Measurements from ENCODE around the gene ACAP2. TPM values are rescaled to one million over a fixed set of nuclear protein-coding genes. Genes with fewer than 3 reads are reported as not detected.
A peak's percentile ranks its signal among the peaks of the same experiment; 100 is the strongest.

ACAP2 gene
- total RNA-seq, 4 donors from 2014 or later = 52.9 to 62.0 (median 56.2) TPM

DNA sequence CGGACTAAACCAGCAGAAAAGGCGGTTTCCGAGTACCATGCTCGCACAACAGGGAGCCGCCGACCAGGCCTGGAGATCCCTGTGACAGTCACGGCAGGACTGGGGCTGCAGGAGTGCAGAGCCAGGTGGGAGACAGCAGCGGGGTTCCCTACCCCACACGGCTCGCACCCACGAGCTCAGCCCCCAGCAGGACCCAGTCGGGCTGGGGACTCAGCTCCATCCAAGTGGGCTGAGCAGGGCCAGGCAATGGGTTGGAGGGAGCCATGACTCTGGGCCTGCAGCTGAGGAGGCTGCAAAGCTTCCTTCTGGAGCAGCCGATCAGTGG, 187.7 kb downstream of the ACAP2 start:
- intact Hi-C loops (cut with DNase I; ENCODE audit: low total_unique reads) = loop anchor here (10.0 kb wide), 1 partner anchor 150 kb away; no protein-coding TSS in a partner anchor
- no peak for DNase-seq (ENCODE audit: low spot score in 2 of 2)
- 94 to 95% methylated on average over 12 to 13 of the region's 13 CpGs for WGBS, 2 donors
- H3K4me3 ChIP-seq (ENCODE audit: low read depth, poor library complexity, severe bottlenecking) = no peak overlapping the region
- TF ChIP-seq, protein P1, sequence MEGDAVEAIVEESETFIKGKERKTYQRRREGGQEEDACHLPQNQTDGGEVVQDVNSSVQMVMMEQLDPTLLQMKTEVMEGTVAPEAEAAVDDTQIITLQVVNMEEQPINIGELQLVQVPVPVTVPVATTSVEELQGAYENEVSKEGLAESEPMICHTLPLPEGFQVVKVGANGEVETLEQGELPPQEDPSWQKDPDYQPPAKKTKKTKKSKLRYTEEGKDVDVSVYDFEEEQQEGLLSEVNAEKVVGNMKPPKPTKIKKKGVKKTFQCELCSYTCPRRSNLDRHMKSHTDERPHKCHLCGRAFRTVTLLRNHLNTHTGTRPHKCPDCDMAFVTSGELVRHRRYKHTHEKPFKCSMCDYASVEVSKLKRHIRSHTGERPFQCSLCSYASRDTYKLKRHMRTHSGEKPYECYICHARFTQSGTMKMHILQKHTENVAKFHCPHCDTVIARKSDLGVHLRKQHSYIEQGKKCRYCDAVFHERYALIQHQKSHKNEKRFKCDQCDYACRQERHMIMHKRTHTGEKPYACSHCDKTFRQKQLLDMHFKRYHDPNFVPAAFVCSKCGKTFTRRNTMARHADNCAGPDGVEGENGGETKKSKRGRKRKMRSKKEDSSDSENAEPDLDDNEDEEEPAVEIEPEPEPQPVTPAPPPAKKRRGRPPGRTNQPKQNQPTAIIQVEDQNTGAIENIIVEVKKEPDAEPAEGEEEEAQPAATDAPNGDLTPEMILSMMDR (IDR thresholded peaks at IDR 0.05) = no peak
- TF ChIP-seq POLR2A (IDR thresholded peaks at IDR 0.05) = no peak

DNA sequence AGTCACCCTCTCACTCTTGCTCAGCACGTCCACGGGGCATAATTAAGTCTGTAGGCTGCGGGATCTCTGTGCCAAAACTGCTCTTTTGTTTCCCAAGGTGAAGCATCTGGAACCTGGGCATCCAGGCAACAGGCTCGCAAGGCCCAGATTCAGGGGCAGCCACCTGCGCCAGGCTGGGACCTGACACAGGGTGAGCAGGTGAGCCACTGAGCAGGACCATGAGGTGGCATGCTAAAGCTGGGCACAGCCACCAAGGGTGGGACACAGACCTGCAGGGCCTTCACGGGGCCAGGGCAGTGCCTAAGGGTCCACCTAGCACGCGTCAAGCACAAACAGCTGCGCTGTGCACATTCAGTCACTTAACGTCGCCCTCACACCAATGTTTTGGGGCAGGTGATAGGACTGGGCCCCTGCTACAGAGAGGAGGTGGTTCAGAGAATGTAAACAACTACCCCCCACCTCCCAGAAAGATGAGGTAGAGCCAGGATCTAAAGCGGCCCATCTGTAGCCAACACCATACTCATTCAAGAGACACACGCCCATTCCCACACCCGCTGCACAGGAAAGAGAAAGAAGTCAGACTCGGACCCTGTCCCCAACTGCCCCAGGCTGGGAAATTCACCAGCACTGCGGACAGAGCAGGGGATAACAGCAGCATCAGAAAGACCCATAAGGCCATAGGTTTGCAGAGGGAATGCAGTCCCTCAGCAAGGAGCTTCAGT, 188.2 kb downstream of the ACAP2 start:
- DNase-seq (ENCODE audit: low spot score in 2 of 2) = peak; percentile 11 to 82
- intact Hi-C loops (cut with DNase I; ENCODE audit: low total_unique reads) = loop anchor here (10.0 kb wide), 1 partner anchor 150 kb away; no protein-coding TSS in a partner anchor
- no peak overlapping the region for H3K4me3 ChIP-seq (ENCODE audit: low read depth, poor library complexity, severe bottlenecking)
- 87 to 88% methylated on average over 11 to 15 of the region's 16 CpGs for WGBS, 2 donors
- TF ChIP-seq, protein P1 (IDR thresholded peaks at IDR 0.05) = no peak
- no peak for TF ChIP-seq POLR2A (IDR thresholded peaks at IDR 0.05)

DNA sequence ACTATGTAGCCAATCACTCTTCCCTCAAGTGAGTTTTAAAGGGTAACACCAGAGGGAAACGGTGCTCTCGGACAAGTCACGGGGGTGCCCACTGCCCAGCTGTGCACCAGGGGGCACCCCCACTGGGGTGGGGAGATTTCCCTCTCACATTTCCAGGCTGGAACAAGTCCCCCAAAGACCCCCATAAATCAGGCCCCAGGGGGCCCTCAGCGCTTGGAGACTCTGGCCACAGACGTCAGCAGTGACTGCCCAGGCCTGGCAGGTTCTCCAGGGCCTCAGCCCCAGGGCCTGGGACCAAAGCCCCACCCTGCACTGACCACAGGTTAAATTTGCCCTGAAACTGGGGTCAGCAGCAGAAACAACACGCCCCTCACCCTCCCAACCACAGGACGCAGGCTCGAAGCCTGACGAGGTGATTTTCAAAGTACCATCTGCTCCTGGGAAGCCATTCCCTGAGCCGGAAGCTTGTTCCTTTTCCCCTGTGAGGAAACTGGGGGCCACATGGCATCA, 188.8 kb downstream of the ACAP2 start:
- TF ChIP-seq, protein P1 (IDR thresholded peaks at IDR 0.05) = no peak
- peak; percentile 11 to 79 for DNase-seq (ENCODE audit: low spot score in 2 of 2)
- intact Hi-C loops (cut with DNase I; ENCODE audit: low total_unique reads) = loop anchor here (10.0 kb wide), 1 partner anchor 149 kb away; no protein-coding TSS in a partner anchor

DNA sequence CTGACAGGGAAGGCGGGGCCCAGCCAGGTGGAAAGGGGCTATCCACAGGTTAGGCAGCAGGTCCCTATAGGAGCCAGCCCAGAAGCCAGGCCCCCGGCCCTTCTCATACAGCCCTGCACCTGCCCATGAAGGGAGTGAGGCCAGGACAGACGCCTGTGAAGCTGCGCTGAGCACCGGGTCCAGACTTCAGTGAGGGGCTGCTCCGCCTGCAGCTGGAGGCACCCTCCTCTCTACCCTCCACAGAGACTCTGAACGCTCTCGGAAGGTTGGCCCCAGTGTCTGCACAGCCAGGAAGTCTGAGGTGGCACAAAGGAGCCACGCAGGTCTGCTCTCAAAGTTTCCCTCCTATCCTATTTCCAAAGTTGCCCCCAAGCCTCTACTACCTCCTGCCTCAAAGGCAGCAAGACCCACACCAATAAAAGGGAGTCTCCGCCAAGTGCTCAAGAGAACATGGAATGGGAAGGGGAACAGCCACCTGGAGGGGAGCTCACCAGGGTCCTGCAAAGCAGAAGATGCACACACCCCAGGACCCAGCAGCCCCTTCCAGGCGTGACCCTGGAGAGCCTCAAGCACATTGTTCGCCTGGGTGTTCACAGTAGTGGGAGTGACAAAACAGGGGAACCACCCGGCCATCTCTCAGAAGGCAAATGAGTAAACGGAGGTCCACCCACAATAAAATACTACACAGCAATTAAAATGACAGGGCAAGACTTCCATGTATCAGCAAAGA, 191.3 kb downstream of the ACAP2 start:
- peak; percentile 12 to 79 for DNase-seq (ENCODE audit: low spot score in 2 of 2)
- intact Hi-C loops (cut with DNase I; ENCODE audit: low total_unique reads) = loop anchor here (10.0 kb wide), 1 partner anchor 147 kb away; no protein-coding TSS in a partner anchor
- 92 to 94% methylated on average over 12 to 14 of the region's 14 CpGs for WGBS, 2 donors
- TF ChIP-seq, protein P1 (IDR thresholded peaks at IDR 0.05) = no peak
- no peak for TF ChIP-seq POLR2A (IDR thresholded peaks at IDR 0.05)
- H3K4me3 ChIP-seq (ENCODE audit: low read depth, poor library complexity, severe bottlenecking) = no peak overlapping the region

More for the DNA sequence above, 188.8 kb downstream of the ACAP2 start:
- WGBS, 2 donors = 91 to 93% methylated on average over 6 to 9 of the region's 10 CpGs
- no peak overlapping the region for H3K4me3 ChIP-seq (ENCODE audit: low read depth, poor library complexity, severe bottlenecking)

DNA sequence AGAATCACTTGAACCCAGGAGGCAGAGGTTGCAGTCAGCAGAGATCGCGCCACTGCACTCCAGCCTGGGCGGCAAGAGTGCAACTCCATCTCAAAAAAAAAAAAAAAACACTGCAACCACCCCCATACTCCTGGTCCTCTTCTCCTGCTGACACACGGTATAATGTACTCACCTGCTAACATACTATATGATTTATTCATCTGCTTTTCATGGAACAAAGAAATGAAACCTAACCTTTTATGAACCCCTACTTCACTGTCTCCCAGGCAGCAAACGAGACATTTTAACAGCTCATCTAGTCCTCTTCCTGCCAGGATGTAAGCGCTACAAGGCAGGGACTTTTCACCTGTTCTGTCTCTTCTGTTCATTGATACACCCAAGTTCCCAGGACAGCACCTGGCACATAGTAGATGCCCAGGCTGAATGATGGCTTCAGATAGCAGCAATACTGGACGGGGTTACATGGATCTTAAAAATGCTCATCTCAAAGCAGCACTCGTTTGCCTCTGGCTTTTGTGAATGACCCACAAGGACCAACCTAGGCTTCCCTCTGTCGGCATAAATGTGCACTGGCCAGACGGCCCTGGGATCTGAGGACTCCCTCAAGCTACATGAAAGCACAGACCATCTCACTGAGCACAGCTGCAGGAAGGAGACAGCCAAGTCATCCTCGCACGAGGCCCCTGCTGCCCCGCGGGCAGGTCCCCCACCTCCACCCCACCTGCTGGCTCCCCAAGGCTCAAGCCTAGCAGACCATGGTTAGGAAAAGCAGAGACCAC, 192.2 kb downstream of the ACAP2 start:
- DNase-seq (ENCODE audit: low spot score in 2 of 2) = peak; percentile 16 to 75
- TF ChIP-seq, protein P1 (IDR thresholded peaks at IDR 0.05) = no peak
- TF ChIP-seq POLR2A (IDR thresholded peaks at IDR 0.05) = no peak
- H3K4me3 ChIP-seq (ENCODE audit: low read depth, poor library complexity, severe bottlenecking) = no peak overlapping the region
- WGBS, 2 donors = 53 to 69% methylated on average over 14 of the region's 14 CpGs
- intact Hi-C loops (cut with DNase I; ENCODE audit: low total_unique reads) = loop anchor here (10.0 kb wide), 1 partner anchor 146 kb away; no protein-coding TSS in a partner anchor
